Measurements from ENCODE around the gene TMOD3. TPM values are rescaled to one million over a fixed set of nuclear protein-coding genes. Genes with fewer than 3 reads are reported as not detected.

TMOD3 gene
- polyA plus RNA-seq, 1 donor = 15.6 TPM

GRCh38 chr15:51912528-51912927 lies 83.1 kb downstream of the TMOD3 start:
- no peak for DNase-seq

GRCh38 chr15:51917493-51917892 lies 88.0 kb downstream of the TMOD3 start:
- no peak for DNase-seq

- DNase-seq = no peak
These were observed 95.0 kb downstream of the TMOD3 start for GRCh38 chr15:51924156-51925068.

GRCh38 chr15:51926809-51927208 lies 97.4 kb downstream of the TMOD3 start:
- no peak for DNase-seq

GRCh38 chr15:51931016-51931415 lies 101.6 kb downstream of the TMOD3 start:
- DNase-seq = no peak

GRCh38 chr15:51931638-51932037 lies 102.2 kb downstream of the TMOD3 start:
- no peak for DNase-seq

GRCh38 chr15:51932161-51932560 lies 102.7 kb downstream of the TMOD3 start:
- DNase-seq = no peak

- DNase-seq = no peak
These were observed 106.1 kb downstream of the TMOD3 start for GRCh38 chr15:51935466-51936104.

GRCh38 chr15:51936105-51936478 lies 106.6 kb downstream of the TMOD3 start:
- DNase-seq = no peak

GRCh38 chr15:51938286-51938685 lies 108.8 kb downstream of the TMOD3 start:
- no peak for DNase-seq

GRCh38 chr15:51939216-51939615 lies 109.8 kb downstream of the TMOD3 start:
- no peak for DNase-seq

GRCh38 chr15:51947124-51947523 lies 117.7 kb downstream of the TMOD3 start:
- no peak for DNase-seq

- no peak for DNase-seq
These were observed 123.4 kb downstream of the TMOD3 start for GRCh38 chr15:51952805-51953204.

- no peak for DNase-seq
These were observed 126.1 kb downstream of the TMOD3 start for GRCh38 chr15:51955504-51955903.

Other genes starting within 250 kb of the TMOD3 start
- gene DMXL2, start 206.9 kb upstream of the TMOD3 start, polyA plus RNA-seq (ENCODE audit: insufficient read length) = 24.0 TPM
- gene SCG3, start 148.2 kb upstream of the TMOD3 start, polyA plus RNA-seq (ENCODE audit: insufficient read length) = not detected
- 7.4 TPM for gene LYSMD2, start 92.0 kb upstream of the TMOD3 start, polyA plus RNA-seq (ENCODE audit: insufficient read length)
- gene TMOD2, start 78.1 kb upstream of the TMOD3 start, polyA plus RNA-seq (ENCODE audit: insufficient read length) = 6.6 TPM
- gene LEO1, start 142.1 kb downstream of the TMOD3 start, polyA plus RNA-seq (ENCODE audit: insufficient read length) = 18.7 TPM
- gene MAPK6, start 189.6 kb downstream of the TMOD3 start, polyA plus RNA-seq (ENCODE audit: insufficient read length) = 24.0 TPM